Inflammatory macrophage treated with lipopolysaccharide for 4 hours (primary cell): ENCODE data around the gene PCYT1B.
"Not testable (repeated sequence)": the region's sequence is repeated elsewhere in the genome, so short reads cannot be mapped to it uniquely, and the experiment has no call there.

Experiments used
- DNase-seq: peaks from one replicate; pipeline ENCODE4 v3.0.0-alpha.2; 2020

The PCYT1B gene

DNA sequence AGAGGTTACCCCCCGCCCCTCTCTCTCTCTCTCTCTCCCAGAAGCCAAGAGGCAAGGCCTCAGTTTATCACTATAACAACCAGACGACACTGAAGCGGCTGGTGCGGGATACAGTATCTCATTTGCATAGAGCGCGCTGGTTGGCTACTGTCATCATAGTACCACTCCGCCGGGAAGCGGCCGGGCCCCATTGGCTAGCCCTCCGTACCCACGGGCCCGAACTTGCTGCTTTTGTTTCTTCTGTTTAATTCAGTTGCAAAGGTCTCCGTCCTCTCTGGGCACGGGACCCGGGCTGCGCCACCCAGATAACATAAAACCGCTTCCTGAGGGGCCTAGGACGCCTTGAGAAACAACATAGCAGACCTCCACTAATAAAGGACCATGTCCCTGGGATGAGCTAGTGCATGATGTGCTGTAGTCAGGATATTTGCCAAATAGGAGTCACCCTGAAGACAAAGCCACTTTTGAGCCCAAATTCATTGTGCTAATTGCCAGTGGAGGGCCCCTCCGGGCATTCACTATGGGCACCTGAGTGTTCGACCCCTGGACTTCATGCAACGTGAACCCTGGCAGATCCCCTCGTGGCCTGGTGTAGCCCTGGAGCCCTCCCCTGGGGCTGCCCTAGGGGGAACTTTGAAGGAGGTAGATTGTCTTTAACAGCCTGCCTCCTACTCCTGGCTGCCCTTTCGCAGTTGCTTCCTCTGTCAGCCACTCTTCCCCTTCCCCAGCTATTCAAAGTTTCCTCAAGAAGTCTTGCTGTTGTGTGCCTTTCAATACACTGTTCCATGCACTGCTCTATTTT is at the start of gene PCYT1B:
TSS of gene PCYT1B (minus strand) at position 91 of the 802 bp plus-strand sequence. CDS start 242 bp downstream, outside the sequence.
- DNase-seq, result peak; percentile 28

DNA sequence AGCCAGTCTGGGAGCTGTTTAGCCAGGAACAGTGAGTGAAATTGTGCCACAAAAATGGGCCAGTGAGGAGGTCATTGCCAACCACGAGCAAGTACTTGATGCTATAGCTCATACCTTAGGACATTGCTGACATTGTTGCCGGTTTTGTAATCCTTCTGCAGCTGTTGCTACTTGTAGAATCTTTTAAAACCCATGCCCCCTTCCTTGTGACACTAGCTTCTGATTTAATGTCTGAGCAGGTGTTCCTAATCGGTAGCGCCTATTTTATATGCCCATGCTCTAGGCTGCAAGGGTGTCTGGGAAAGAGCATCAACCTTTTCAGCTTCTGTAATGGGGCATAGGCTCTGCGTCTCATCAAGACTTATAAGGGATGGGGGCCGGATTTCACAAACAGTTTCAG is 49.1 kb upstream of the PCYT1B start:
- no peak for DNase-seq

DNA sequence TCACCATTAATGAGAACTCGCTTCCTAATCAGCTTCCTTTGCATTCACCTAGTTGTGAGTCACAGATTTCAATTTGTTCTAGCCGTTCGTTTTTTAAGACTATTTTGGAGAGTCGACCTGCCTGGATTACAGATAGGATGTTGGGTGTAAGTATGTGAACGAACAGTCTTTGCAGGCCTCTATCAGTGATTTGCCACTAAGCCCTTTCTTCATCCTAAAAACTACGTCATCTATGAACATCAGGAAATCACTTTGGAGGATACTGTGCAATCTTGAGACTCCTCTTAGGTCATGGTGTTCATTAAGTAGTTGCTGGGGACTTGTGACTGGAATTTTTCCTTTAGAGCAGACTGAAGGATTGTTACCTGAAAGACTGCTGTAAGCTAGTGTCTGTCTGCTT is 47.7 kb upstream of the PCYT1B start:
- no peak for DNase-seq

DNA sequence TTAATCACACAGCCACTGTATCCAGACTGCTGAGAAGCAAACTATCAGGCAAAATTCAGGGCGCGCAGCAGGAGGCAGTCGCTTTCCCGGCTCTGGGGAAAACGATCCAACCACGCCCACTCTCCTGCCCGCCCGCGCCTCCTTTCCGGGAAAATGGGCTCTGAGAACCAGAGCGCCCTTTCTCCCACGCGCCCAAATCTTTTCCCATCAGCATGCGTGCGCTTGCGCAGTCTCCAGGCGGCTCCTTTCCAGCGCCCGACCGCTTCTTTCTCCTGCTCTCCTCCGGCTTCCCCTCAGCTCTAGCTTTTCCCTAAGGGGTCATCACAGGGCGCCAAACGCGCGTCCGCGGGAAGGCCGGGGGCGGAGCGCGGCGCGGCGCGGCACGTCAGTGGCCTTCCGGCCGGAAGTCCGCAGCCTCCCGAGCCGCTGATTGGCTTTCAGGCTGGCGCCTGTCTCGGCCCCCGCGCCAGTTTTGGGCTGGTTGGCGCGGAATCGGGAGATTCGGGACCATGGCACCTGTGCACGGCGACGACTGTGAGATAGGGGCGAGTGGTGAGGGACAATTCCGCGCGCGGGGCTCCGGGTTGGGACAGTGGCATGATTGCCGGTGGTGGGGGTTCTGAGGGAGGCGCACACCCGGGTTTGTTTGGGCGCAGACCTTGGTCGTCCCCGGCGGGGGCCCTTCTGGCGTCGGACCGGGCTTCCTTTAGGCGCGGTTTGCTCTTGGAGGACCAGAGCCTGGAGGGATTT is 46.5 kb upstream of the PCYT1B start, which contains the start of gene POLA1:
TSS of gene POLA1 (plus strand) at position 466 of the 750 bp plus-strand sequence. CDS start at position 510, 44 bp downstream.
- DNase-seq, result peak; percentile 90

DNA sequence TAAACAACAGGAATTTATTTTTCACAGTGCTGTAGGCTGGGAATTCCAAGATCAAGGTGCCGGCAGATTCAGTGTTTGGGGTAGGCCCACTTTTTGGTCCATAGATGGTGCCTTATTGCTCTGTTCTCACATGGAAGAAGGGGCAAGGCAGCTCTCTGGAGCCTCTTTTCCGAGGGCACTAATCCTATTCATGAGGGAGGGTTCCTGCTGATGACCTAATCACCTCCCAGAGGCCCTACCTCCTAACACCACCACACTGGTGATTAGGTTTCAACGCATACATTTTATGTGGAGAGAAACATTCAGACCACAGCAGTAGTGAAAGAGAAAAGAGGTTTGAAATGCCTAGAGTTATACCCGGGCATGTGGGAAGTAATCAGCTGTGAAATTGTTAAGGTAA is 45.2 kb upstream of the PCYT1B start:
- DNase-seq, result no peak

DNA sequence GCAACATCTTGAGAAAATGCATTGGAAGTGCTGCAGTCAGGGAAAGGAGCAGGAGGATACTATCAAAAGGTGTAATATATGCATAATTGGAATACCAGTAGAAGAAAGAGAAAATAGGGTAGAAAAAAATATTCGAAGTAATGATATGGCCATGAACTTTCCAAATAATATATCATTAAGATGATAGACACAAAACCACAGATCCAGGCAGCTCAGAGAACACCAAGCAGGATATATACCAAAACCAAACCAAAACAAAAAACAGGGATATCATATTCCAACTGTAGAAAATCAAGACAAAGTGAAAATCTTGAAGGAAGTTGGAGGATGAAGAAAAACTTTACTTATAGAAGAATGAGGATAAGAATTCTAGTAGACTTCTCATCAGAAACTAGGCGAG is 36.9 kb upstream of the PCYT1B start:
- no peak for DNase-seq

DNA sequence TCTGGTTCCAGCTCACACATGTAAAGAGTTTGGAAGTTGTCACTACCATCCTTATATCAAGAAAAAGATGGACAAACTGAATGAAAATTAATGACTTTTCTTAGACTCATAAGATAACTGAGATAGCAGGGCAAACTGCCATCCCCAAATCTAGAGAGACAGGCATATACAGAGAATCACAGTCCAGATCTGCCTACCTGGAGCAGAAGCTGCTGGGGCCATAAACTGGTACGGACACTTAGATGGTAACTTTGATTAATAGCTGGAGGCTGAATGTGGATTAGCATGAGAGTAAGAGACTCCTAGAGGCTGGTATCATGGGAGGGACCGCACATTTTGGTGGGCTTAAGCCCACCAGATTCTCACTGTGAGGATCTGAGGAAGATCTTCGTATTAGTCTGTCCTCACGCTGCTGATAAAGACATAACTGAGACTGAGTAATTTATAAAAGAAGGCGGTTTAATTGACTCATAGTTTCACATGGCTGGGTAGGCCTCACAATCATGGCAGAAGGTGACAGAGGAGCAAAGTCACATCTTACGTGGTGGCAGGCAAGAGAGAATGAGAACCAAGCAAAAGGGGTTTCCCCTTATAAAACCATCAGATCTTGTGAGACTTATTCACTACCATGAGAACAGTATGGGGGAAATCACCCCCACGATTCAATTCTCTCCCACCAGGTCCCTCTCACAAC is 35.7 kb upstream of the PCYT1B start:
- no peak for DNase-seq

DNA sequence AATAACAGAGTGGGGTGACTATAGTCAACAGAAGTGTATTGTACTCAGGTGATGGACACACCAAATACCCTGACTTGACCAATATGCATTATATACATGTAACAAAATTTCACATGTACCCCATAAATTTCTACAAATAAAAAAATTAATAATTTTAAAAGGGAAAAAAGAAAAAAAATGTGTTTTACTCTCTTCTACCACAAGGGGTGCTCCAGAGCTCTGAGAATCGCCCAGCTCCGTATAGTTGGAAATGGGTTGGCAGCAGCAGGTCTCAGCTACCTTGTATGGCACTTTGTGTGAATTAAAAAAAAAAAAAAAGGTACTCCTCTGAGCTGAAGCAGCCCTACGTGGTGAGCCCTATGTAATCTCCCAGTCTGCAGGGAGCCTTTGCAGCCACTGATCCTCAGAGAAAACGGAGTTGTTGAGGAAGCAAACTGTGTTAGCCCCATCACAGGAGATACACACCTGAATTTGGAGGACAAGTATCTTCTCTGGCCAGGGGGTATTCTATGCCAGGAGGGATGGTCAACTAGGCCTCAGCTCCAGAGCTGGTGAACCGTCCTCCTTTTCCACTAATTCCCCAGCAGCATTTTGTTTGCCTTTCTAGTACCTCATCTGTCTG is 29.4 kb upstream of the PCYT1B start:
- DNase-seq, result no peak

DNA sequence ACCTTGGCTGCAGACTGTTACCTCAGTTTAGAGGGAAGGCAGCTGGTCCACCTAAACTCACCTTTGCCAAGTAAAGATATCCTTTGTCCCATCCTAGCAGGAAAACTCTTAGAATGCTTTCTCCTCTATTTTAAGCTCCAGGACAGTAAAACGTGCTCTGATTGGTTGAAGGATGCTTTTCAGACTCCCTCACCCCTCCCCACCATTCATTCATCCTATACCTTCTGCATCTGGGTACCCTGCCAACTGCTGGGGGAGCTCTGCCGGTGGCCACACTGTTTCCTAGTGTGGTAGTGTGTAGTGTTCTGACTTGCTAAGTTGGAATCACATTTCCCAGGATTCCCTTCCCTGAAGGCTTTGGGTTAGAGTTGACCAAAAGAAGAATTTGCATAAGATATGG is 26.3 kb upstream of the PCYT1B start:
- no peak for DNase-seq

DNA sequence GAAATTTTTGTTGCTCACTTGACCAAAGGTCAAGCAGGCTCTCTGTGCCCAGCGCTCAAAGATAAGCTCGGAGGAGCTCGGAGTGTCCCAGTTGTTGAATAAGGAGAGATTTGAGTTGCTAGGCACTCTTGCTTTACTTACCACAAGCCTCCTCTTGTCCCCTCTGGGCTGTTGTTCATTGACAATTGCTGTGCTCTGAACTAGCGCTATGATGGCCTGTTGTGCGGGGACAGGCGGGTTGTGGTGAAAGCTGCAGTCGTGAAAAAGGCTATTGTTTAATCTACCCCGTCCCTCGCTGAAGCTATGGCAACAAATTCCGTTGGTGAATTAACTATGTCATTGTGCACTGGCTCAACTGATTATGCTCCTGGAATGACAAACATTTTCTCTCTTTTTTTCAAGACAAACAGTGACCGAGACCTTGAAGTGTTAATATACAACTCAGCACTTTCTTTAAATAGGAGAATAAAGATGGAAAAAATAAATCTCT is 25.6 kb upstream of the PCYT1B start:
- DNase-seq, result no peak

DNA sequence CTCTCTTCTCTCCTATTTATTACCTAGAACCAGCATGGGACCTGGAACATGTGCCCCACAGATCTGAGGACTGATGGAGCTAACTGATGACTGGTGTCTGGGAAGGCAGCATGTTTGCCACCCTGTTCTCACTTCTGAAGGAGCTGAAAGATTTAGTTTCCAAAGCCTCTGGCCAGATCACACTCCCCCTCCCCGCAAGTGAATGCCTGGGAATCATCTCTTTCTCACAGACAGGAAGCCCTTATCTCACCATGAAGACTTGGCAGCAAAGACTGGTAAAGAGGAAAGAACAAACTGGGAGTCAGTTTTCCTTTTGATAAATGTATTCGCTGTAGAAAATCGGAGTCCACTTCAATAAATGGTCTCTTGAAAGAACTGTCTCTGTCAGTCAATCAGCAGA is 21.0 kb upstream of the PCYT1B start:
- no peak for DNase-seq

DNA sequence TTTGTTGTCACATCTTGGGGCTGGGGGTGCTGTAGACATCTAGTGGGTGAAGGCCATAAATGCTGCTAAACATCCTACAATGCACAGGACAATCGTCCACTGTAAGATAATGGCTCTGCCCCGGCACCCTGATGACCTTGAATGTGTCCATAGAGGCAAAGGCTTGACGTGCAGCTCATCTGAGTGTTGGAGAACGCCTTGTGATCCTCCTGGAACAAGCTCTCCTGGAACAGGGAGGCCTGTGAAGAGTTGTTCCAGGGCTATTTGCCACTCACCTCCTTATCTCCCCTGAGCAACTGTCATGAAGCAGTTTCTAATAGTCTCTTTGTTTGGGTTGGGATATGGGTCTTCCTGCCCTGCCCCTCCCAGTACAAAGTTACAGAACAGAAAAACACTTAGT is 15.2 kb upstream of the PCYT1B start:
- DNase-seq, result no peak

DNA sequence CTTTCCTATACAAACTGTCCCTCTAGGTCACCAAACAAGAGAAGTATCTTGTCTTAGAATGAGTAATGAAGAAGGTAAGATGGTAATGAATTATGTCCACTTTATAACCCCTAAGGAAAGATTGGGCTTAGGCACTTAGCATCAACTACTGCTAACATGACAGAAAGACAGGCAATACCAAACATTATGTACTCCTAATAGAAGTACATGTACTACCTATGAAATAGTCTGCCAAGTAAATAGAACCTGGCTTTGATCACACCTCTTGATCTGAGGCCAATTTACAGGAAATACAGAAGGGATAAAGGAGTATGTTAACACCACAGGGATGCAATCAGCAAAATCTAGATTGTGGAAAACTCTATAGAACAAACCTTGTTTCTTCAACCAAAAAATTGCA is 14.1 kb upstream of the PCYT1B start:
- no peak for DNase-seq

DNA sequence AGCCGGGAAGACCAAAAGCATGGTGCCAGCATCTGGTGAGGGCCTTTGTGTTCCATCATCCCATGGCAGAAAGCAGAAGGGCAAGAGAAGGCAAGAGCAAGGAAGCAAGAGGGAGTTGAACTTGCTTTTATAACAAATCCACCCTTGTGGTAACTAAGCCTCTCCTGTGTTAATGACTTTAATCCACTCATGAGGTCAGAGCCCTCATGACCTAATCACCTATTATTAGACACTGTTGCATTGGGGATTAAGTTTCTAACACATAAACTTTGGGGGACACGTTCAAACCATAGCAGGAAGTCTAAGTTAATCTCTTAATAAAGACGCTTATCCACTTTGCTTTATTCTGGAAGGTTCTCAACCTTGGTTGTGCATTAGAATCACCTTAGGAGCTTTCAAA is 12.5 kb upstream of the PCYT1B start:
- no peak for DNase-seq

DNA sequence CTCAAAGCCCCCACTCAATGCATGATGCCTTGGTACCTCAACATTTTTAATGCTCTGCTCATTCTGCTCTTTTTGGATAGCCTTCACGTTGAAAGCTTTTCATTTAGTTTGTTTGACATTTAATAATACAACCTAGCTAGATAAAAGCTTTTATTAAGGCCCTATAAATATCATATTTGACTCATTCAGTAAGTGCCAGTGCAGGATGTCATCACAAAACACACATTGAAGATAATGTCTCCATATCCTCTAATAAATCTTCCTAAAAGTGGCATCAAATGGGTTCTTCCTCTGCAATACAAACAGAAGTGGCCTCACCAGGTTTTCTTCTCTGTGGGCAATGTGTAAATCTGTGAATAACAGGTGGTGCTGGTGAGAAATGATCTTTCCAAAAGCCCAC is 12.0 kb upstream of the PCYT1B start:
- DNase-seq, result no peak

DNA sequence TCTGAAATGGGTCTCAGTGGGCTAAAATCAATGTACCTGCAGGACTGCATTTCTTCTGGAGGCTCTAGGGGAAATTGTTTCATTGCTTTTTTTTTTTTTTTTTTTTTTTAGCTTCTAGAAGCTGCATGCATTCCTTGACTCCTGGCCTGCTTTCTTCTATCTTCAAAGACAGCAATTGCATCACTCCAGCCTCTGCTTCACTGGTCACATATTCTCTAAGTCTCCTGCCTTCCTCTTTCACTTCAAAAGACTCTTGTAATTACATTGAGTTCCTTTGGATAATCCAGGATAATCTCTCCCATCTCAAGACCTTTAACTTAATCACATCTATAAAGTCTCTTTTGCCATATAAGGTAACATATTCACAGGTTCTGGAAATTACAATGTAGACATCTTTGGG is 11.3 kb upstream of the PCYT1B start:
- DNase-seq, result no peak

DNA sequence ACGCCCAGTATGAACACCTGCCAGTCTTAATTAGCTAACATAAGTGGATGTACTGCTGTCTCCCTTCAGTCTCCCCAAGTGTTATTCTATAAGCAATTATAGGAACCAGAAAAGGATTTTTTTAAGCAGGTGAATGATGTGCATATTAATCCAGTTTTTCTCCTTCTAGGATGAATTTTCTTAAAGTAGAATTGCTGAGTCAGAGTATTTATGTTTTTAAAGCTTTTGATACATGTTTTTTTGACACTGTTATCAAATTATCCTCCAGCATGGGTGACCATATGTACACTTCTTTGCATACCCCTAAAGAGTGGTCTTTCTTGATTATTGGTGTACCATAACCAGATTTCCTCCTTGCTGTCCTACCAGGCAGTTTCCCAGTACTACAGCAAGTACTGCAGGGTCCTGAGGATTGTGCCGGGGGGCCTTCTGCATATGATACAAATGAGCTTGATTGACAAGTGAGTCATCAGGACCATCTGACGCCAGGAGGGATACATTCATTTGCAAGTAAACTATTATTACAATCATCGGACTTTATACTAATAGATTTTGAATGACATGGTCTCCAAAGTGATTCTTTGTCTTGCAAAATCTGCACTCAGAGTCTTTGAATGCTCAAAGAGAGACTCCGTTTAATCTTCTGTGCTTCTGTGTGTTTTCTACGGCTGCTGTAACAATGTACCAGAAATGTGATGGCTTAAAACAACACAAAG is 10.7 kb upstream of the PCYT1B start:
- DNase-seq, result no peak

DNA sequence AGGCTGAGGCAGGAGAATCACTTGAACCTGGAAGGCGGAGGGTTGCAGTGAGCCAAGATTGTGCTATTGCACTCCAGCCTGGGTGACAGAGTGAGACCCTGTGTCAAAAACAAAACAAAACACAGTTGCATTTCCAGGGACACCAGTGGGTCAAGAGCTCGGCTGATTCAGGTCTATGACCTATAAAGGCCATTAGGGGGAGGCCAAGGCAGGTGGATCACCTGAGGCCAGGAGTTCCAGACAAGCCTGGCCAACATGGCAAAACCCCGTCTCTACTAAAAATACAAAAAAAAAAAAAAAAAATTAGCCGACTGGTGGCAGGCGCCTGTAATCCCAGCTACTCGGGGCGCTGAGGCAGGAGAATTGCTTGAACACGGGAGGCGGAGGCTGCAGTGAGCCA is 8.5 kb upstream of the PCYT1B start:
- not testable (repeated sequence) for DNase-seq

DNA sequence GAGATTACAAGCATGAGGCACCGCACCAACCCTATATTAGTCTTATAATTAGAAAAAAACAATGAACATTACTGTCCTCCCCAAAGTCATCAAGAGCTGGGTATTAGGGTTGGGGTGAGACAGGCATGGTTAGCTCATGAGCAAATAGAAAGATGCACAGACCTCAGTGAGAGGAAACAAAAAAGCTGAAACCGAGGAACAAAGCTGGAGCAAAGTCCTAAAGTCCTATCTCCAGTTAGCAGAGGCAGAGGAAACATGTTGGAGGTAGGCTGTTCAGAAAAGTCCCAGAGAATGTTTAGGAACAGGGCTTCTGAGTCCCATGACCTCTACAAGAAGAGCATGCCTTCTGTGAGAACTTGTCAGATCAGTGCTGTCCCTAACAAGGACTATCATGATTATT is 4.6 kb upstream of the PCYT1B start:
- DNase-seq, result no peak

DNA sequence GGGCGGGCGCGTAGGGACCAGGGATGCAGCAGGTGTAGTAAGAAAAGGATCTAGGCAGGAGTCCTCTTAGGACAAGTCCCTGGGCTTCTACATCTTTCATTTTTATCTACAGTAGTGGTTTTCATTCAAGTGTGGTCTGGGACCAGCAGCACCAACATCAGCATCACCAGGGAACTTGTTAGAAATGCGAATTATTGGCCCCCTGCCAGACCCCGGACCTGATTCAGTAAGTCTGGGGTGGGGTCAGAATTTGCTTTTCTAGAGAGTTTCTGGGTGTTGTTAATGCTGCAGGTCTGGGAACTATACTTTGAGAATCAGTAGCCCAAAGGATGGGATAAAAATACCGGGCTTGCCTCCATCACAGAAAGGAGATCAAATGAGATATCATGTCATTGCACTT is 1.3 kb upstream of the PCYT1B start:
- no peak for DNase-seq

DNA sequence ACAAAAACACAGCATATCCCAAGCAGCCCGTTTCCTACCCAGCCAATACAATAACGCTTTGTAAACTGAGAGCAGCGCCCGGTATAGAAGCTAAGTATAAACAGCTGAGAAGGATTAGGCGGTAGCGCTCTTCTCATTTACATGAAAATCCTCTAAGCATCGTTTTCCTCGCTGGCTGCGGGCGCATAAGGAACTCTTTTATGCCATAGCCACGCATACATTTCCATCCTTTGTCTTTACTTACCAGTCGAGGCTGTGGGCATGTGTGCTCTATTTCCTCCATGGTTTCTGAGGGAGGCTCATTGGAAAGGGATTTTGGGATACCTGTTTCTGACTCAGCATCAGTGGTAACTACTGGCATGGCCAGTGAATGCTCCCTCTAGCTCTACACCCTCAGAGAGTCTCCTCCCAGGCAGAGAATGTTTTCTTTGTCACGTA is 383 bp downstream of the PCYT1B start:
- DNase-seq, result no peak

DNA sequence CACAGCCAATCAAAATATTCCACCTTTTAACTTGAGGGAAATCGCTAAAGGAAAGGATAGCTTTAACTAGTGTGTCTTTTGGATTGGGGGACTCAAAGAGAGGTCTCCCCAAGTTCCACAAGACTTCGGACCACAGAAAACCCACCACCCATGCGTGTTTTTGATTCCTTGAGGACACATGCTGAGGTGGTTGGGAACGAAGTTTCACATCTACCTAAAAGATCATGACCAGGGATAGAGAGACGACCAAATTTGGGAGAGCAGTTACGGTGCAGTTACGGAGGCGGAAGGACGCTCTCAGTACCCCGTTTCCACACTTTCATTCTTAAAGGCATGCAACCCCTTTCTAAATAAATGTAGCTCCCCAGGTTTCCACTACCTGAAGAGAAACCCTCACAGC is 1.1 kb downstream of the PCYT1B start:
- DNase-seq, result no peak
